ENCODE data around the gene RRH.
"Not testable (repeated sequence)": the region's sequence is repeated elsewhere in the genome, so short reads cannot be mapped to it uniquely, and the experiment has no call there.

The RRH gene

GRCh38 chr4:109827672-109828071 is at the start of gene RRH:
TSS of gene RRH (plus strand) at chr4:109827972. CDS start at chr4:109828028, 56 bp downstream.
- no peak for DNase-seq (ENCODE audit: low spot score)

GRCh38 chr4:109782092-109782491 is 45.7 kb upstream of the RRH start:
- not testable (repeated sequence) for DNase-seq (ENCODE audit: low spot score)

GRCh38 chr4:109786846-109787245 is 40.9 kb upstream of the RRH start:
- DNase-seq (ENCODE audit: low spot score), result no peak

- DNase-seq (ENCODE audit: low spot score), result no peak
Observed at GRCh38 chr4:109787807-109788206, 40.0 kb upstream of the RRH start.

- no peak for DNase-seq (ENCODE audit: low spot score)
Observed at GRCh38 chr4:109795059-109795458, 32.7 kb upstream of the RRH start.

- no peak for DNase-seq (ENCODE audit: low spot score)
Observed at GRCh38 chr4:109798866-109799265, 28.9 kb upstream of the RRH start.

GRCh38 chr4:109801099-109801789 is 26.5 kb upstream of the RRH start:
- DNase-seq (ENCODE audit: low spot score), result no peak

GRCh38 chr4:109801895-109802319 is 25.9 kb upstream of the RRH start, which contains the start of gene CFI:
TSS of gene CFI (minus strand) at chr4:109801999. CDS start at chr4:109801971, 28 bp downstream.
- no peak for DNase-seq (ENCODE audit: low spot score)

GRCh38 chr4:109803924-109804571 is 23.7 kb upstream of the RRH start:
- DNase-seq (ENCODE audit: low spot score), result no peak

- DNase-seq (ENCODE audit: low spot score), result no peak
Observed at GRCh38 chr4:109809655-109810054, 18.1 kb upstream of the RRH start.

- DNase-seq (ENCODE audit: low spot score), result no peak
Observed at GRCh38 chr4:109810552-109811387, 17.0 kb upstream of the RRH start.

GRCh38 chr4:109811707-109812106 is 16.1 kb upstream of the RRH start:
- no peak for DNase-seq (ENCODE audit: low spot score)

- peak; percentile 53 for DNase-seq (ENCODE audit: low spot score)
Observed at GRCh38 chr4:109815151-109816081, 12.4 kb upstream of the RRH start, which contains the start of gene GAR1. TSS of gene GAR1 (plus strand) at chr4:109815762. CDS start at chr4:109816165, 403 bp downstream.

- no peak for DNase-seq (ENCODE audit: low spot score)
Observed at GRCh38 chr4:109816082-109816442, 11.7 kb upstream of the RRH start.

- DNase-seq (ENCODE audit: low spot score), result no peak
Observed at GRCh38 chr4:109816894-109817293, 10.9 kb upstream of the RRH start.

- no peak for DNase-seq (ENCODE audit: low spot score)
Observed at GRCh38 chr4:109818268-109818667, 9.5 kb upstream of the RRH start.

- DNase-seq (ENCODE audit: low spot score), result no peak
Observed at GRCh38 chr4:109820563-109820962, 7.2 kb upstream of the RRH start.

GRCh38 chr4:109821185-109821584 is 6.6 kb upstream of the RRH start:
- no peak for DNase-seq (ENCODE audit: low spot score)

GRCh38 chr4:109826719-109827118 is 1.1 kb upstream of the RRH start:
- DNase-seq (ENCODE audit: low spot score), result no peak

GRCh38 chr4:109833756-109834155 is 6.0 kb downstream of the RRH start:
- no peak for DNase-seq (ENCODE audit: low spot score)

GRCh38 chr4:109836985-109837384 is 9.2 kb downstream of the RRH start:
- DNase-seq (ENCODE audit: low spot score), result no peak

Measured in HuH-7.5 (cell line).